ENCODE results near the gene NOTUM. TPM values are rescaled to one million over a fixed set of nuclear protein-coding genes. Genes with fewer than 3 reads are reported as not detected.

NOTUM gene
- total and polyA plus RNA-seq, 2 donors (not counting 3 experiments of a cell fraction or from before 2014, with no cell fraction given), result not detected

GRCh38 chr17:82005701-82006348, 44.8 kb upstream of the NOTUM start:
- no peaks in the 10 kb centered on the region for H3K27me3 ChIP-seq (ENCODE audit: control insufficient read depth in 2 of 2, insufficient read depth in 2 of 2, low read length in 2 of 2)
- POLR2A ChIA-PET, result no interaction called here
- no peak overlapping the region for H3K4me3 ChIP-seq (replicated peaks in 1 of 3; ENCODE audit: insufficient read depth in 1 of 3, low read depth in 1 of 3, low read length in 3 of 3)
- no peak for DNase-seq (ENCODE audit: low read depth, low spot score)
- H3K4me1 ChIP-seq (ENCODE audit: control insufficient read depth, extremely low read depth, insufficient read depth, low read length), result peaks cover 13% of the 10 kb centered on the region
- intact Hi-C loops (cut with micrococcal nuclease), result no loop called here
- dilution Hi-C loops (cut with MboI; ENCODE audit: extremely low pct_ligation_motif_present, low sequenced_read_pairs), result no loop called here
- H3K9ac ChIP-seq (replicated peaks; ENCODE audit: extremely low read depth, insufficient read depth, low read length), result no peak overlapping the region
- no peaks in the 10 kb centered on the region for H4K20me1 ChIP-seq (replicated peaks; ENCODE audit: control insufficient read depth, extremely low read depth, insufficient read depth, low read length)
- FAIRE-seq, result no peak
- H3K9me1 ChIP-seq (replicated peaks; ENCODE audit: control insufficient read depth, extremely low read depth, insufficient read depth, low read length), result no peaks in the 10 kb centered on the region
- H3K36me3 ChIP-seq (ENCODE audit: control insufficient read depth in 2 of 2, extremely low read depth in 1 of 2, insufficient read depth in 2 of 2, low read length in 2 of 2), result no peaks in the 10 kb centered on the region
- H3K27ac ChIP-seq (ENCODE audit: insufficient read depth, low read depth, low read length), result no peak overlapping the region
- H3K4me2 ChIP-seq (ENCODE audit: insufficient read depth, low read length), result no peak overlapping the region
- no peaks in the 10 kb centered on the region for H3K9me3 ChIP-seq (replicated peaks; ENCODE audit: control insufficient read depth, insufficient read depth, low read length)
- no peaks in the 10 kb centered on the region for H3K79me2 ChIP-seq (ENCODE audit: control insufficient read depth, insufficient read depth, low read length)
- CTCF ChIA-PET, result interaction anchor here (3.5 kb wide), 1 partner anchor 14 kb away, joined by 30 read pairs; no protein-coding TSS in a partner anchor
- no peak overlapping the region for H2AFZ ChIP-seq (ENCODE audit: low read depth, low read length)
- no peak for TF ChIP-seq MYC (IDR thresholded peaks at IDR 0.05; ENCODE audit: low read depth, low read length)
- no peak for TF ChIP-seq CTCF (IDR thresholded peaks at IDR 0.05; ENCODE audit: extremely low read depth in 1 of 2, insufficient read depth in 1 of 2, low read depth in 1 of 2, low read length in 2 of 2)
- no peak for TF ChIP-seq POLR2AphosphoS5 (IDR thresholded peaks at IDR 0.05; ENCODE audit: insufficient read depth, low read depth, low read length)
- no peak for TF ChIP-seq EZH2 (IDR thresholded peaks at IDR 0.05; ENCODE audit: borderline replicate concordance, low read depth, low read length, severe bottlenecking)
- TF ChIP-seq FOS (IDR thresholded peaks at IDR 0.05; ENCODE audit: borderline replicate concordance, insufficient read depth, low read length), result no peak
- TF ChIP-seq JUN (IDR thresholded peaks at IDR 0.05; ENCODE audit: borderline replicate concordance, insufficient read depth, insufficient read length, low read depth), result no peak
- no peak for TF ChIP-seq POLR2A (IDR thresholded peaks at IDR 0.05; ENCODE audit: low read depth, low read length)
- TF ChIP-seq MAX (IDR thresholded peaks at IDR 0.05; ENCODE audit: insufficient read depth, insufficient read length), result no peak
- no TSS peak for BruUV-seq (replicated peaks)

All from endothelial cell of umbilical vein (primary cell).